ENCODE measurements around the gene EXOC3L1.

The EXOC3L1 gene

GRCh38 chr16:67216612-67217490, 26.9 kb upstream of the EXOC3L1 start:
- DNase-seq: no peak

GRCh38 chr16:67215706-67216105, 25.8 kb upstream of the EXOC3L1 start:
- no peak for DNase-seq

- DNase-seq: no peak
These were observed 23.5 kb upstream of the EXOC3L1 start for GRCh38 chr16:67213197-67214019.

GRCh38 chr16:67212766-67213165, 22.8 kb upstream of the EXOC3L1 start:
- DNase-seq: no peak

- no peak for DNase-seq
These were observed 21.7 kb upstream of the EXOC3L1 start for GRCh38 chr16:67211674-67212073.

- no peak for DNase-seq
These were observed 20.4 kb upstream of the EXOC3L1 start for GRCh38 chr16:67210069-67210937.

- DNase-seq: no peak
These were observed 19.6 kb upstream of the EXOC3L1 start for GRCh38 chr16:67209565-67209964.

- DNase-seq: no peak
These were observed 18.4 kb upstream of the EXOC3L1 start for GRCh38 chr16:67208154-67208896.

GRCh38 chr16:67207249-67208091, 17.5 kb upstream of the EXOC3L1 start:
- DNase-seq: no peak

- no peak for DNase-seq
These were observed 16.9 kb upstream of the EXOC3L1 start for GRCh38 chr16:67206838-67207248.

- DNase-seq: no peak
These were observed 16.3 kb upstream of the EXOC3L1 start for GRCh38 chr16:67206129-67206837.

- no peak for DNase-seq
These were observed 14.1 kb upstream of the EXOC3L1 start for GRCh38 chr16:67204076-67204475.

GRCh38 chr16:67202956-67203493, 13.1 kb upstream of the EXOC3L1 start:
- DNase-seq: no peak

GRCh38 chr16:67202426-67202825, 12.5 kb upstream of the EXOC3L1 start:
- no peak for DNase-seq

- no peak for DNase-seq
These were observed 11.7 kb upstream of the EXOC3L1 start for GRCh38 chr16:67201411-67202345.

- DNase-seq: no peak
These were observed 10.6 kb upstream of the EXOC3L1 start for GRCh38 chr16:67200491-67200890.

- no peak for DNase-seq
These were observed 9.9 kb upstream of the EXOC3L1 start for GRCh38 chr16:67199808-67200198.

GRCh38 chr16:67199011-67199807, 9.3 kb upstream of the EXOC3L1 start, which contains the start of gene ELMO3:
Gene ELMO3, plus strand, starts transcription at chr16:67199131. Its CDS starts 196 bp downstream, at chr16:67199327.
- no peak for DNase-seq
